Measurements from ENCODE around the gene ERC2. TPM values are rescaled to one million over a fixed set of nuclear protein-coding genes. Genes with fewer than 3 reads are reported as not detected.

Gene ERC2
- total RNA-seq, 1 experiment from 2014 or later = 0.59 TPM

DNA sequence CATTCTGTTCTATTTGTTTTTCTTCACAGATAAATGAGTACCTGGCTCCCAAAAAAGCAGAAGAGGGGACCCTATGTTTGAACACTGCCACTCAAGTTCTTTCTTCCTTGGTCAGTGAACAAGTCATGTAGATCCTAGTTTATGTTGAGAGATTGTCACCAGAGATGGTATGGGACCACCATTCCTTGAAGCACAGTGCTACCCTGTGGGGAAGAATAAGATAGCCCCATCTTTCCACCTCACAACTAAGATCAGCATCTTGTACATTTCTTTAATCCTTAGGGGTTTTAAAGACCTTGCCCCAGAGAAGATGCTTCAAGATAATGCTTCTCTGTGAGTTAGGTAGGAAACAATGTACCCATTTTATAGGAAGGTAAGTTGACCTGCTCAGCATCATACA is 747.7 kb downstream of the ERC2 start:
- peak; percentile 1 for DNase-seq (ENCODE audit: low read depth)

DNA sequence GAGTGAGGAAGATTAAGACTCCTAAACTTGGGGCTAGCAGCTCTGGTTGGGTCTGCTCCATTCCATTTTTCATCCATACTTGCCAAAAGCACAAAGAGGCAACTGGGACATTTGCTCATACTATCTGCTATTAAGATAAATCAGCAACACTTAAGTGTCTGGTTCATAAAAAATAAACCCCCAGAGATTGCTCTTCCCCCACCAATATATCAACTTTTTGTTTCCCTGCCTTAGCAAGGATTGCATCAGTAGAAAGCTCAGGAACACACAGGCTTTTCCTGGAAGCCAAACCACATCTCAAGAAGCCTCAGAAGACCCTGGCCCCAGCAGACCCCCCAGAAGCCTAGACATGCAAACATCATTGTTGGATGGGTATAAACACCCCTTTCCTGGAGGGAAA is 748.8 kb downstream of the ERC2 start:
- no peak for DNase-seq (ENCODE audit: low read depth)

DNA sequence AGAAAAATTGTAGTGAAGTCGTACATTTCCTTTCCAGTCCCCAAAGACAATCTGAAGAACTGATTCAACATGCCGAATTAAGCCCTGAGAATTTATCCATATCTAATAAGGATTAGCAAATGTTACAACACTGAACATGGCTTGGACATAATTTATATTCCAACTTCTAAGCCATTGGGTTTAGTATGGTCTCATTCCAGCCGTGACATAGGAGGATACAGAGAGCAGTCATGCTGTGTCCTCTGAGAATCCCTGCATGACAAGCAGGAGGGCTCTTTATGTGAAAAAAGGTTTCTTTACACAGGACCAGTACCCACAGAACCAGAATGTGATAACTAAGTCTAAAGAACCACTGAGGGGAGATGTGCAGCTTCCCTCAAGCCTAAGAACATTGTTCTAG is 749.3 kb downstream of the ERC2 start:
- DNase-seq (ENCODE audit: low read depth) = no peak

DNA sequence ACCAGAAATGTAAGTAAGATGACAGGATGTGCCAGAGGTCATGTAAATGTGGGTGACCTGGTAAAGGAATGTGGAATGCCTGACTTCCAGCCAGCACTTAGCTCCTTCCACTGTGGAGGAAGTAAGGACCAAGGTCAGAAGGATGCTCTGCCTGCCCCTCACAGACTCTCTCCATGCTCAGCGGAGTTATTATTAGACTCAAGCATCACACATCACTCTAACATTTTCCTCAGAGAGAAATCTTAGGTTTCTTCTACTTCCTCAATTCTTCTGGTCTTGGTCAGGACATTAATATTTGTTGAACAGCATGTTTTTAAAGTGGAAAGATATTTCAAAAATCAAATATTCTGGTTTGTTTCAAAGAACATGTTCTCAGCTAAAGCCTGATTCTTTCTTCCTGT is 749.7 kb downstream of the ERC2 start:
- peak; percentile 20 for DNase-seq (ENCODE audit: low read depth)

DNA sequence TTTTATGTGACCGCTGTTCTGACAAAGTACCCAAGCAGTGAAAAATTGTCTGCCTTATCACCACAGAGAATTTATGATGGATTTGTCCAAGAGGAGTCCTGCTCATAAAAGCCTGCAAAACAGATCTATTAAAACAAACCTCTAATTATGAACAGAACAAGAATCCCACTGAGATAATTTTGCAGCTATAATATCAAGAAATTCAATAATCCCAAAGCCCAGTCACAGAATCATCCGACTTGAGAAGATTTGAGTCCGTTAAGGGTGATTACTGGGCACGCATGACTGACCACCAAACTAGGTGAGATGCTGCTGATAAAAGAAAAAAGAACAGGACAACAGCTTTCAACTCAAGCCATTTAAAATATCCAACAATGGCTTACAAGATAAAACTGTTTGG is 750.2 kb downstream of the ERC2 start:
- no peak for DNase-seq (ENCODE audit: low read depth)

DNA sequence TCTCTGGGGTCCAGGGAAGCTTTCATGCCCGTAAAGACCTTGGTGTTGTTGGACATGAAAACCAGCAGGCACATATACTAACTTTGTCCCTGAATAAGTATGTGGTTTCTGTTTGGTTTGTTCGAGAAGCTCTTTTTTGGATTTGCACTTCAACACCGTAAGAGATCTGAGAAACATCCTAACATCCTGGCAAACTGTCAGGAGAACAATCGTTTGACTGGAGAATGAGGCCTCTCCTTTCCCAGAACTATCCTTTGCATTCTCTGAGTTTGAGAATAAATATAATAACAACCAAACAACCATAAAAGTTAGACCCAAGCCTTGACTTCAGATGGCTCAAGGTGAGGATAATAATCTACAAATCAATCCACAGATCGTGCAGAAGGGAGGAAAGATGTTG is 750.8 kb downstream of the ERC2 start:
- DNase-seq (ENCODE audit: low read depth) = no peak

DNA sequence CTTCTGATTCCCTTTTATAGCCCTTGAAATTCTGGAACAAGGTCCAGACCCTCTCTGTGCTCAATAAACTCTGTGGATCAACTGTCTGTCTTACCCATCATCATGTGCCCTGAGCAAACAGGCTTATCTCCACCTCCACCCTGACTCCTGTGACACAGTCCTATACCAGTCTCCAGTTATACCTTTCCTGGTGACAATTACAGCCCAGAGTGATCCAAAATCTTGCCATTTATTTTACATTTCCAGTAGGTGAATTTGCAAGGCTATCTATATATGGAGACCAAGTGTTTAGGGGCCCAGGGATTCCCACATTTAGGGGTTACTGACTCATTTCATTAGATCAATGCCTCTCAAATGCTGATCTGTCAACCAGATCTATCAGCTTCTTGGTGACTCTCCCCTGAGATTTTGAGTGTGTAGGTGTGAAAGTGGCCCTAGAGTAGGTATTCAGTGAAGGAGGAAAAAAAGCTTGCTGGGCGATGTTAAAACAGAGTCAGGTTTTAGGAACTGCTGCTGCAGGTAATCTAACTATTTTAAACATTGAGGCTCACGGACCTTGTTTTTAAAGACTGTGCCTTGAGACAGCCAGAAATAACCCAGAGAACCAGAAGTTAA is 751.5 kb downstream of the ERC2 start:
- no peak for DNase-seq (ENCODE audit: low read depth)

DNA sequence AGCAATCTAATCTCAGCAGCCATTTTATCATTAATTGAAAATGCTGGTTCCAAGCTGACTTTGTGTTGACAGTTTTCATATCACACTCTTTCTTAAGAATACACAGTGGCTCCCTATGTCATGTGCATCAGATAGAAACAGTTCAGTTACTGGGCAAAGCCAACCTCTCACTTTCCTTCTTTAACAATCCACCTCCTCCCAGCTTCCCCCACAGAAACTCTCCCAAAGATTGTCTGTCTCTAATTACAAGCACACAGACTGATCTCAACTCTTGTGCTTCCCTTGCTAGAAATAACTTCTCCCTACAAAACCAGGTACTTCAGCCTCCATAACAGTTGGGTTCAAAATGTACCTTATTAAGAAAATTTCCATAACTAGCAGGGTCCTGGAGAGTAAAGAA is 752.2 kb downstream of the ERC2 start:
- DNase-seq (ENCODE audit: low read depth) = no peak

DNA sequence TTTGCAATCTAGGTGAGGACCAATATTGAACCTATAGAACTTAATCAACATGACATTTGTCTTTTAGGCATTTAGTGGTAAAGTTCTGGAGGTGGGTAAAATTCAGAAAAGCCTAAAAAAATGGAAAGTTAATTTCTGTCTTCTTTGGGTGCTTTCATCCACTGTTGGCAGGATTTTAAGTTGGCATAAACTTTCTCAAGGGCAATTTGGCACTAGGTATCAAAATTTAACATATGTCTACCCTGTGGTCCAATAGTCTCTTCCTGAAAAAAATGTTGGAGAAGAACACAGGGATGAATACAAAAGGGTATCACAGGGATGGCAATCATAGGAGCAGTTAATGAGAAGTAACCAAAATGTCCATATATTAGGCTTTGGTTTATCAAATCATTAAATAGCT is 754.2 kb downstream of the ERC2 start:
- no peak for DNase-seq (ENCODE audit: low read depth)

DNA sequence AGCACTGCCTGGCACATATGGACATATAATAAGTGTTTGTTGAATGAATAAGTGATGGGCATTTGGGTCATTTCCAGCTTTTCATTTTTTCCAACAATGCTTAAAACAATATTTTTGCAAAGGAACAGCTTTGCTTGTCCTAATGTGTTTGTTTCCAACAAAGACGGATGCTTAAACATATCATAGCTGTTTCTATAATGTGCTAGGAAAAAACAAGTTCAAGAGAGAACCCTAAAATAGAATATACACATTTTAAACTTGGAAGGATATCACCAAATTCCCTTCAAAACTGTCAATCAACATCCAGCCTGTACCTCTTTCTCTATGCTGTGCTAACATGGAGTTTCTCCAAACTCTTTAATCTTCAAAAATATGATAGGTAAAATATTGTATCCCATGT is 756.6 kb downstream of the ERC2 start:
- no peak for DNase-seq (ENCODE audit: low read depth)

DNA sequence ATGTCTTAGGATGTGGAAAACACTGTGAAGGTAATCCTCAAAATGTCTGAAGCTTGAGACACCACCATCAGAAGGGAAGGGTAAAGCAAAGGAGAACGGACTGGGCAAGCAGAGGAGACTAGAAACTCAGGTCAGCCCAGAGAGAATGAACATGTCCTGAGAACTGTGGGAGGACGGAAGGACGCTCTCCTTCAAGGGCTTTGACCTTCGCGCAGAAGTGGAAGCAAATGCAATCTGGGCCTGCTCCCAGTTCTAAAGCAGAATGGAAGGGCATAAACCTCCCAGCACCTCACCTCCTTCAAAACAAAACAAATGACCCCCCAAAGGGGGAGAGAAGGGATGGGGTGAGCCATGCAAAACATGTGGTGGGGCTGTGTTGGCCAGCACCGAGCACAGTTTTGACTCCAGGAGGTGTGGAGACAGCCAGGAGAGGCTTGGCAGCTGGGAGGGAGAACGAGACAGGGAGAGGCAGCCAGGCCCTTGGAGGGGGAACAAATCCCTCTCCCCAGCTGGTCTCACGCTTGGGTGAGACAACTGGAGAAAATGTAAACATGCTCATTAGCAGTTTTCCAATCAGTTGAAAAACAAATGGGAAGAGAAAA is 758.8 kb downstream of the ERC2 start:
- no peak for DNase-seq (ENCODE audit: low read depth)

DNA sequence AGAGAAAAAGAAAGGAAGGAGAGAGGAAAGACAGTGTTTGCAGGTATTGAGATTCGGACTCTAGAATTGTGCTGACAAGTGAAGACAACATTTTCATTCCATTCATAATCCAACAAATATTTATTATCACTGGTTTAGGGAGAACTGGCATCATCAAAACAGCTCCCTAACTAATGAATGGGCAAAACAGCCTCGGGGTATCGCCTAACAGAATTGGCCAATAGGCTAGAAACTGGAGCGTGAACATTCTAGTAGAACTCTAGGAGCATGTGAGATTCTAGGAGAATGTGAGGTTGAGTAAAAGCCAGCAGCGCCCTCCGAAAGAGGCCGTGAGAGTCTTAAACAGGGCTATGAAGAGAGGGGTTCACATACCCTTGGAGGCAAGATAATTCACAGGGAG is 759.3 kb downstream of the ERC2 start:
- no peak for DNase-seq (ENCODE audit: low read depth)

DNA sequence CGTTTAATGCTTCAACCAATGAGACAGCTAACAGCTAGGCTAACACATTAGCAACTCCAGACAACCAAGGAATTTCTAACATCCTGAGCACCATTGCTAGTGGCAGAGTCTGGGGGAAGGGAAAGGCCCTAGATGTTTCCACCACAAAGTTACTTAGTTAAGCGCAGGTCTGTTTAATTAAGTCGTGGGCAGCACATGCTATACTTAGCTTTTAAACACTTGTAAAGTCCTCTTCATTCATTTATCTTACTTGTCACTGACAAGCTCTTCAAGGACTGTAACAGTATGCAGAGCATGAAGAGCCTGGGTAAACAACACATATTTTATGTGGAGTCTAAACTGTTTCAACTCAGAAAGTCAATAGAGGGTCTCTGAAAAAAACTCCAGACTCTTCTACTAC is 760.0 kb downstream of the ERC2 start:
- no peak for DNase-seq (ENCODE audit: low read depth)

DNA sequence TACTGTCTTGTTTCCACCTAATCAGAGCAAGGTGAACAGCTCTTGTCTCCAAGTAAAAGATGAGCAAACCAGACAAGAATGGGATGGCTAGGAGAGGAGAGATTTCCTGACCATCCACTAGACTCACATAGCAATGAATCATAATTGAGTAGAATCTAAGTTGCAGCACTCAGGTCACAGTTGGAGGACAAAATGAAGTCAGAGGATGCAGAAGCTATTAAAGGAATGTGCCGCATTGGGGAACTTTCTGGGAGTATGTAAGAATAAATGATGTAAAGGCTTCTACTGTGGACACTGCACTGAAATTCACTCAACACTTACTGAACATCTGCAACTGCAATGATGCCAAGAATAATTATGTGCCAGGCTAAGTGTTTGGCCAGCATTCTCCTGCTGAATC is 763.7 kb downstream of the ERC2 start:
- peak; percentile 17 for DNase-seq (ENCODE audit: low read depth)

DNA sequence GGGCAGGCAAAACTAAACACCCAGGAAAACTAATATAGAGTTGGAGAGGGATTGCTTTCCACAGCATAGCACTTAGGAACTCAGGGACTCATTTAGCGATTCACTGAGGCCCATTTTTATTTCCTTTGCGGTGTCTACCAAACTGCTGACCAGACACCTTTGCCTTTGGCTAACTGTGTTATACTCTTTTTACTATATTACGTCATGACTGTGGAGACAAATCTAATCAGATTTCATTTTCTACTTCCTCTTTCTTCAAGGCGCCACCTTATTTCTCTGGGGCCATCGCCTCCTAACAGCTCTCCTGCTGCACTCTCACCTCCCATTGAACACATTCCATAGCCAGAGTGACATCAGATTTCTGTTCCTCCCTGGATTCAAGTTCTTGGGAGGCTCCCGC is 765.4 kb downstream of the ERC2 start:
- no peak for DNase-seq (ENCODE audit: low read depth)

DNA sequence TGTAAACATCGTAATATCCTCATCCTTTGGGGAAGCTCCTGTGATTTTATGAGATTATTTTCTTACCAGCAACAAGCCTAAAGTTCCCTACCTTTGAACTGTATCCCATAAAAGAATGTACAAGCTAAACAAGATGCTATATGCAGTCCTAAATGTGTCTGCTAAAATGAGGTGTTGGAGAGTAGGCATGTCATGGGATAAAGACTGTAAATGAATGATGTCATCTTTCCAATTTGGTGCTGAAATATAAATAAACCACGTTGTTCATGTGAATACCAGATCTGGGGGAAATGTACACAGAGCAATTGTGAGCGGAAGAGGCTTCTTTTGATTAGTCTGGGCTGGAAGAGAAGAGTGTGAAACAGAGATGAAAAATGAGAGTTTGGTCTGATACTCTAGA is 766.3 kb downstream of the ERC2 start:
- no peak for DNase-seq (ENCODE audit: low read depth)

DNA sequence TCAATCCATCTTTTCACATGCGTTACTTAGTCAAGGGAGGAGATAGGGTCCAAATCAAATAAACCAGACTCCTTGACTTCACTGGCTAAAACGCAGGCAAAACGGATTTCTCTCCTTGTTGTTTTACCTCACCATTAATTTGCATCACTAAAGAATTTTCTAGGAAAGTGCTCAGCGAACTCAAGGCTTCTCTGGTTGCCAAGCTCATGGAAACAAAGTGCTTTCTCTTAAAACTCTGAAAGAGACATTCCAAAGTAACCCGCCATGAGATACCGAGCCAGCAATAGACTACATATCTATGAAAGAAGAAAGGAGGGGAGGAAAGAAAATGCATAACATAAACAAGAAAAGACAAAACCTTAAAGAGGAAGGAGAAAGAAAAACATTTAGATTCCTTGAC is 769.4 kb downstream of the ERC2 start:
- DNase-seq (ENCODE audit: low read depth) = no peak

DNA sequence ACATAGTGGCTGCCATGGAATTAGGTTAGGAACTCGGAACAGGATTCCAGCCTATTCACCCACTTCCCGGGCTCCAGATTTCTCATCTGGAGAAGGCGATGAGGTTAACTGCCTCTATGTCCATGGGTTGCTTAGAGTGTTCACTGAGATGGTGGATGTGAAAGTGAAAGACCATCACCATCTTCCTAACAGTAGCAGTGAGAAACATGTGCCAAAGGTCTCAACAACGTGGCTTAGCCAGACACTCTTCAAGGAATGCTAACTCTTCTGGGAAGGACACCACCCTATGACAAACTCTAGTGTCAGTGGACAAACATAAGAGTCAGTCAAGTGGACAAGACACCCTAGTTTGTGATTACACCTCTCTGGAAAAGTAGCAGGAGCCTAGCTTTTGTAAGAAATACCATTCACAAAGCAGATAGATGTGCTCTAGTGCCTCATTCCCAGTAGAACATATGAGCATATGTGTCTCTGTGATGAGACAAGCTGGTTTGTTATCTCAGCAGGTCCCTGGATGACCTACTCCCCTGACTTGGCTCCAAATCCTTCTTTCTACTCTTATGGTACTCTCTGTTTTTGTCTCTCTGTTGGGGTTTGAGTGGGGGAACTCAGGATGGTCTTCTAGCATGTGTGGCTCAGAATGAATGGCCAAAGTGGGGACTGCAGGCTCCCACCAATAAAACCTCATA is 770.9 kb downstream of the ERC2 start:
- DNase-seq (ENCODE audit: low read depth) = no peak

DNA sequence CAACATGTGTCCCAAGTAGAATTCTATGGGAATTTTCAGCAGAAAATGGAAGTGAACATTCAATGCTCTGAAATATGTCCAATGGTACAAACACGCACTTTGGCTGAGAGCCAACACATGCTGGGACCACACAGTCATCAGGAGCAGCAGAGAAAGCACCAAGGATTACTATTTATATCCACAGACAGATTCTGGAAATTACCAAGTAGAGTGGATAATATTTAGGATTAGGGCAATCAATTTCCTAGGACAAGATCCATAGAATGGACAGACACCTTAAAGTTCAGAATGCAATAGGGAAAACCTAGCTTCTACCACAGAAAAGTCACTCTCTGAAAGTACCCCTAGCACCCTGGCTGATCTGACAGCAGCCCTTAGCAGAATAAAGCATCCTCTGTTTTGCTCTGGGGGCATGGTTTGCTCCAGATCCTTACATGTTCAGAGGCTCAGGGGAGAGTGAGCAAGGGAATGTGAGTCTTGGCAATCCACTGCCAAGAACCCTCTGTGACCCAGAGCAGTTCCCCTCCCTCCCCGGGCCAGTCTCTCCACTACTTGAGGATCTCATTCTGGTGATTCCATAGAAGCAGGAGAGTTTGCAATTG is 775.2 kb downstream of the ERC2 start:
- no peak for DNase-seq (ENCODE audit: low read depth)

DNA sequence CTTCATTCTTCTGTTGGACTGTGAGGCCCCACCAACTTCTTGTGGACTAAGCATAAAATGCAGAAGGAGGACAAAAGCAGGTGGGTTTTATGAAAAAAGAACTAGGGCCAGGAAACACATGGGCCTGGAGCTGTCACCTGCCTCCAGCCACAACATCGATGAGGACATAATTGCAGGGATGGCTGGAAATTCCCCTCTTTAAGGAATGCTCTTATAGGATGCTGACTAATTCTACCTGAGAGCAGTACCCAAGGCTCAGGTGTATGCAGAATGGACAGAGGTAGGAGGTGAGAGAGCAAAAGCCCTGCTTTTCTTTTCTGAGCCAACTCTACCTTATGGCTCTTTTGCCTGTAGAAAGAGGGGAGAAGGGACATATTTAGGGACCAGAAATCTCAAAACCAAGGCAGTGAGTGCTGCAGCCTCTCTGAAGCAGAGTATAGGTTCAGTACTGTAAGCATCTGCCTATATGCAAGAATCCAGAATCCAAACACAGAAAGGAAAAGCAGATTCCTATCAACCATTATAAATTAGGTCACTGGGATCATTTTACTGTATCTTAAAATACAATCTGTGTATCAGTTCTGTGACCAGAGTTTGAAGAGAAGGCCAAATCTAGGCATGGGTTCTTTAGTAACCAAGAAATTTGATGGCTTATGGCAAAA is 775.8 kb downstream of the ERC2 start:
- DNase-seq (ENCODE audit: low read depth) = no peak

DNA sequence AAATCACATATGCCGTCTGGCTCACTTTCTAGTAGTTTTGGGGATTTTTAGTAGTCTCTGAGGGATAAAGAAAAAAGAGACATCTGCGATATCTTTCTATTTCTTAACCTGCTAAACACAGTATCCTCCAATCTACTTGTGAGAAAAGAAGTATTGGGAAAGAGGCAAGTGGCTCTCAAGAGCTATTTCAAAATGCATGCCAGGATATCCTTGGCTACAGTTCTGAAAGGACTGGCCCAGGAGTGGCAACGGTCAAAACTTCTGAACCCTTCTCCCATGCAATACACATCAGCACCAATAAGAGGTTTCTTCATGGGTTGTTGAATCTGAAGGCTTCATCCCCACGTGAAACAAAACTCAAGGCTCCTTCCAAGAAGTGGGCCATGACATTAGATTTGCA is 777.1 kb downstream of the ERC2 start:
- no peak for DNase-seq (ENCODE audit: low read depth)

DNA sequence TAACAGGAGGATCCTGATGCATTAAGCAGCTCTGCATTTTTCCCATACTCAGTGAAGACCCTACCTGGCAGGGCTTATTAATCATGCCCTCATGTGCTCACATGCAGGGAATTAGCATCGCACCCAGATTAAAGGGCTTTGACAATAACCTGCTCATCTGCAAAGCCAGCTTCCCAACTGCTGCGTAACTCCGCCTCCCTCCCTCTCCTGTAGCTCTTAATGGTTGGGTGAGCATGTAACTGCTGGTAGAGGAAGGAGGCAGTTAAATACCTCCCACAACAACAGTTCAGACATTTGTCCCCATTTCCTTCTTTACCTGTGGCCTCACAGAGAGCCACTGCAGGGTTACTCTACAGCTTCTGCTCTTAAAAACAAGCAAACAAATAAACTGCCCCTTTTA is 777.5 kb downstream of the ERC2 start:
- no peak for DNase-seq (ENCODE audit: low read depth)
